Right cardiac atrium (tissue), 5 donors: ENCODE data around the gene POLR3C. TPM values are rescaled to one million over a fixed set of nuclear protein-coding genes. Genes with fewer than 3 reads are reported as not detected.

ENCODE experiments used
- ATAC-seq, 2 donors: fragments of 200-7000 bp; cut with Tn5 transposase; one replicate each; pipeline versions ENCODE4 v1.8.0 to v1.9.1; 2020; ENCODE audit warnings: moderate library complexity in 2 of 2, mild to moderate bottlenecking in 1 of 2
- DNase-seq, 3 donors: peaks; one replicate each; pipeline ENCODE4 v3.0.0-alpha.2; 2020
- H3K27ac ChIP-seq: one replicate; pipeline ENCODE4 v1.5.1; 2013; ENCODE audit warnings: mild to moderate bottlenecking, low read length, control low read depth, moderate library complexity
- H3K27me3 ChIP-seq: one replicate; pipeline ENCODE4 v1.6.1; 2013; ENCODE audit not compliant: control insufficient read depth, insufficient read depth
- H3K4me1 ChIP-seq: one replicate; pipeline ENCODE4 v1.6.1; 2013; ENCODE audit warnings: low read length; ENCODE audit not compliant: control insufficient read depth, insufficient read depth
- H3K4me3 ChIP-seq: one replicate; pipeline ENCODE4 v1.5.1; 2013; ENCODE audit warnings: low read length, control low read depth
- H3K9me3 ChIP-seq: one replicate; pipeline ENCODE4 v1.6.1; 2013; ENCODE audit warnings: low read length; ENCODE audit not compliant: control insufficient read depth
- WGBS: extraction: QIAGEN DNeasy Blood & Tissue Kit; methylation state at CpG from one replicate; pipeline ENCODE4 v1.1.7; 2013; 5-methylcytosine and 5-hydroxymethylcytosine counted together
- intact Hi-C, 4 donors: fragments of 100-400 bp; cut with DNase I; formaldehyde crosslinking; loops; one replicate each; pipeline versions ENCODE4 v1.11.0 to v1.14.0; 2022 to 2023
- microRNA-seq, 2 donors: library from miRNA; unstranded; fragments of <30 nt; microRNA quantifications; one replicate each; pipeline ENCODE4 v1.2.0, GENCODE V29; 2020 to 2021
- polyA plus RNA-seq: library from polyadenylated mRNA; stranded (reverse); fragments of 200-250 nt; gene quantifications from one replicate; pipeline ENCODE4 v1.2.3, GENCODE V29; 2013
- total RNA-seq, 4 donors: library from RNA; stranded (reverse); fragmentation: NEBNext Ultra II Directional; extraction: Animal tissue kit (Norgen Biotek cat#: 25700); gene quantifications; one replicate each; pipeline ENCODE4 v1.2.1, GENCODE V29; 2021
- donor health status: healthy with polysubstance abuse.
- donor health status: DM: no; HTN: yes; CAD: no.
- donor health status: DM: no; HTN: no; CAD: no.
- donor health status: DM: no; HTN: yes; CAD: no; lungs with severe emphysema.
- donor health status: DM: yes; HTN: yes; CAD: no.

POLR3C gene
- total and polyA plus RNA-seq, 5 donors: 8.7 to 15.9 (median 14.7) TPM

- Histone ChIP-seq H3K27ac (peak overlapping the region; percentile 86), H3K27me3 (no peaks in the 10 kb centered on the region), H3K4me1 (peaks cover 9% of the 10 kb centered on the region), H3K4me3 (peak overlapping the region; percentile 2), H3K9me3 (no peaks in the 10 kb centered on the region)
- WGBS: 1% methylated on average over 6 of the region's 6 CpGs
- peak; percentile 89 to 92 for ATAC-seq
- DNase-seq: peak; percentile 93 to 97 (median 94)
- intact Hi-C loops: loop anchor here (5.0 to 10.0 kb wide), 3 partner anchors 73 to 123 kb away; partner anchors contain the start of genes ANKRD34A (in 1 of the 4) and POLR3GL (in 1 of the 4)
Observed at GRCh38 chr1:145891587-145892485, 67.8 kb downstream of the POLR3C start.

- Histone ChIP-seq H3K27ac (peak overlapping the region; percentile 86), H3K4me3 (no peak overlapping the region), H3K27me3 (no peaks in the 10 kb centered on the region), H3K9me3 (no peaks in the 10 kb centered on the region), H3K4me1 (peaks cover 9% of the 10 kb centered on the region)
- intact Hi-C loops: loop anchor here (5.0 to 10.0 kb wide), 3 partner anchors 72 to 122 kb away; partner anchors contain the start of genes ANKRD34A (in 1 of the 4) and POLR3GL (in 1 of the 4)
- WGBS: 27% methylated on average over 3 of the region's 3 CpGs
- peak; percentile 30 to 34 for ATAC-seq
- DNase-seq: peak in 1 of 3 donors; percentile 53
Observed at GRCh38 chr1:145892486-145893087, 68.6 kb downstream of the POLR3C start.

GRCh38 chr1:145893306-145894055, 69.5 kb downstream of the POLR3C start:
- ATAC-seq (no peak), DNase-seq (no peak)
- H3K4me3 ChIP-seq: no peak overlapping the region
- WGBS: 86% methylated on average over 7 of the region's 7 CpGs
- H3K4me1 ChIP-seq: peaks cover 9% of the 10 kb centered on the region
- no peaks in the 10 kb centered on the region for H3K27me3 ChIP-seq
- no peaks in the 10 kb centered on the region for H3K9me3 ChIP-seq
- peak overlapping the region; percentile 1 for H3K27ac ChIP-seq
- intact Hi-C loops: loop anchor here (5.0 to 10.0 kb wide), 3 partner anchors 71 to 121 kb away; partner anchors contain the start of genes ANKRD34A (in 1 of the 4) and POLR3GL (in 1 of the 4)

Small RNAs within 50 kb of the gene (microRNA-seq; reads per million reads assigned to microRNA genes)
- 0 to 0.54 reads per million in 2 donors for gene MIR6736

Other genes starting within 250 kb of the POLR3C start
- gene GPR89A, start 216.2 kb upstream of the POLR3C start, total RNA-seq: 10 to 100 TPM in 3 of 4 donors, 1 to 10 TPM in 1; 8.9 to 19.2 (median 12.2) TPM
- 9.5 TPM for gene GPR89A, start 216.2 kb upstream of the POLR3C start, polyA plus RNA-seq
- gene PDZK1, start 116.8 kb upstream of the POLR3C start, total RNA-seq: under 1 TPM in 1 of 4 donors, not detected in 3; 0.14 TPM
- gene PDZK1, start 116.8 kb upstream of the POLR3C start, polyA plus RNA-seq: 0.27 TPM
- not detected for gene CD160, start 104.7 kb upstream of the POLR3C start, total RNA-seq
- gene CD160, start 104.7 kb upstream of the POLR3C start, polyA plus RNA-seq: not detected
- gene RNF115, start 105 bp upstream of the POLR3C start, total RNA-seq: 10 to 100 TPM; 38.6 to 53.0 (median 42.7) TPM
- gene RNF115, start 105 bp upstream of the POLR3C start, polyA plus RNA-seq: 26.4 TPM
- 1 to 10 TPM; 4.1 to 7.2 (median 5.1) TPM for gene NUDT17, start 21.4 kb downstream of the POLR3C start, total RNA-seq
- gene NUDT17, start 21.4 kb downstream of the POLR3C start, polyA plus RNA-seq: 5.8 TPM
- 10 to 100 TPM; 16.9 to 19.4 (median 18.8) TPM for gene PIAS3, start 34.9 kb downstream of the POLR3C start, total RNA-seq
- gene PIAS3, start 34.9 kb downstream of the POLR3C start, polyA plus RNA-seq: 16.6 TPM
- 1 to 10 TPM; 1.9 to 2.3 (median 2.1) TPM for gene ANKRD35, start 61.7 kb downstream of the POLR3C start, total RNA-seq
- gene ANKRD35, start 61.7 kb downstream of the POLR3C start, polyA plus RNA-seq: 1.4 TPM
- gene ITGA10, start 85.8 kb downstream of the POLR3C start, total RNA-seq: 10 to 100 TPM; 10.2 to 29.0 (median 12.6) TPM
- 5.6 TPM for gene ITGA10, start 85.8 kb downstream of the POLR3C start, polyA plus RNA-seq
- gene PEX11B, start 94.5 kb downstream of the POLR3C start, total RNA-seq: 10 to 100 TPM; 21.4 to 23.7 (median 22.4) TPM
- gene PEX11B, start 94.5 kb downstream of the POLR3C start, polyA plus RNA-seq: 22.8 TPM
- 10 to 100 TPM; 68.6 to 94.5 (median 74.4) TPM for gene RBM8A, start 103.3 kb downstream of the POLR3C start, total RNA-seq
- gene RBM8A, start 103.3 kb downstream of the POLR3C start, polyA plus RNA-seq: 64.1 TPM
- gene LIX1L, start 133.8 kb downstream of the POLR3C start, total RNA-seq: 10 to 100 TPM; 25.4 to 39.2 (median 28.4) TPM
- gene LIX1L, start 133.8 kb downstream of the POLR3C start, polyA plus RNA-seq: 11.9 TPM
- 1 to 10 TPM; 1.7 to 3.9 (median 3.7) TPM for gene ANKRD34A, start 140.4 kb downstream of the POLR3C start, total RNA-seq
- gene ANKRD34A, start 140.4 kb downstream of the POLR3C start, polyA plus RNA-seq: 1.8 TPM
- gene POLR3GL, start 140.5 kb downstream of the POLR3C start, total RNA-seq: 10 to 100 TPM; 51.4 to 54.4 (median 52.5) TPM
- 94.7 TPM for gene POLR3GL, start 140.5 kb downstream of the POLR3C start, polyA plus RNA-seq
- 100 to 1,000 TPM; 548 to 806 (median 632) TPM for gene TXNIP, start 172.4 kb downstream of the POLR3C start, total RNA-seq
- 943 TPM for gene TXNIP, start 172.4 kb downstream of the POLR3C start, polyA plus RNA-seq
- 100 to 1,000 TPM in 2 of 4 donors, 10 to 100 TPM in 2; 65.1 to 164 (median 97.1) TPM for gene HJV, start 197.5 kb downstream of the POLR3C start, total RNA-seq
- gene HJV, start 197.5 kb downstream of the POLR3C start, polyA plus RNA-seq: 116 TPM